ENCODE data around the gene SLC24A4.
"Not testable (repeated sequence)": the region's sequence is repeated elsewhere in the genome, so short reads cannot be mapped to it uniquely, and the experiment has no call there.

SLC24A4 gene

DNA sequence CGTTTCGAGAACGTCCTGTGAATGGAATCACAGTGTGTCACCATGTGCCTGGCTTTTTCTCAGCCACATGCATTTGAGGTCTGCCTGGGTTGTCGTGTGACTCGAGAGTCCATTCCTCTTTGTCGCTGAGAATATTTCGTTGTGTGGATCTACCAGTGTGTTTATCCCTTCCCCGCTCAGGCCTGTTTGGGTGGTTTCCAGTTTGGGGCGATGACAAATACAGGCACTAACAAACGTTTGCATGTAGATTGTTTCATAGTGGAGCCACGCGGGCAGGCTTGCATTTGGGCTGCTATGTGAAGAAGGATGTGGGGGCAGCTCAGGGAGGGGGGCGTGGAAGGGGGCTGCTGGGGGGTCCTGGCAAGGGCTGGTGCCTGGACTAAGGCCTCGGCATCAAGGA is 204.8 kb downstream of the SLC24A4 start:
- no peak for DNase-seq

DNA sequence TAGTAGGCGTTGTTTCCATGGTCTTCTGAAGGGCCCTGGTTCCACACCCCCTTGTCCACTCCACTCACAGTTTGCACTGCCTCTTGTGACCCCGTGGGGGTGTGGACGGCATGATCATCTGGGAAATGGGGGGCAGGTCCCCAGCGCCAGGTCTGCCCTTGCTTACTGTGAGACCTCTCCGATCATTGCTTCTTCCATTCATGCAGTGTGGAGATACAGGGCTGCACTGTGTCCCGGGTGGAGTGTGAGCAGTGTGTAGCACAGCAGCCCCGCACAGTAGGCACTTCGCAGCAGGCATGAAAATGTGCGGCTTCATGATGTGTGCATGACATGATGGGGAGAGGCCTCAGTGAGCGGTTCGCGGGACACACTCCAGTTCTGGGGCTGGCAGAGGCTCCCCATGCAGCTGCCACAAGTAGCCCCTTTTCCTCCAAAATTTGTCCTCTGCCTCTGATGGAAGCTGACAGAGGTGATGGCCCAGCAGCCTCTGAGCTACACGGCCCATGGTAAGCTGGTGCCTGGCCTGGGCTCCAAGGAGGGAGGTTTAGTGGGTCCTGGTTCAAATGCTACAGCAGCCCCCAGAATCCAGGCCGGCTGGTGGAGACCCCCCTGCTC is 205.6 kb downstream of the SLC24A4 start:
- no peak for DNase-seq

DNA sequence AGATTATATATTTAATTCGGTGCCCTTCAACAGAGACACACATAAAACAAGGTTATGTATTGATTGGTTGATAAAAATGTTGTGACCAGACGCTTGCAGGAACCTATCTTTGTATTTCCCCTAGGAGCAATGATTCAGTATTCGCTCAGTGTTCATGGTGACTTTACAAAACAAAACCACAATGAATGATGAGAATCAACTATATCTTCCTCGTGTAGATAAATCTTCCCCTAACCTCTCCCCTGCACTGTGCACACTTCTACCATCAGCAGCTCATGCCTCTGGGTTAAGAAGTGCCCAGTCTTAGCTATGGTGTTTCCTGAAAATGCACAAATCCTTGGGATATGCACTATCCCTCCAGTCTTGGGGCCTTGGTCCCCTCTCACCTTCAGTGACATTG is 206.9 kb downstream of the SLC24A4 start:
- no peak for DNase-seq

DNA sequence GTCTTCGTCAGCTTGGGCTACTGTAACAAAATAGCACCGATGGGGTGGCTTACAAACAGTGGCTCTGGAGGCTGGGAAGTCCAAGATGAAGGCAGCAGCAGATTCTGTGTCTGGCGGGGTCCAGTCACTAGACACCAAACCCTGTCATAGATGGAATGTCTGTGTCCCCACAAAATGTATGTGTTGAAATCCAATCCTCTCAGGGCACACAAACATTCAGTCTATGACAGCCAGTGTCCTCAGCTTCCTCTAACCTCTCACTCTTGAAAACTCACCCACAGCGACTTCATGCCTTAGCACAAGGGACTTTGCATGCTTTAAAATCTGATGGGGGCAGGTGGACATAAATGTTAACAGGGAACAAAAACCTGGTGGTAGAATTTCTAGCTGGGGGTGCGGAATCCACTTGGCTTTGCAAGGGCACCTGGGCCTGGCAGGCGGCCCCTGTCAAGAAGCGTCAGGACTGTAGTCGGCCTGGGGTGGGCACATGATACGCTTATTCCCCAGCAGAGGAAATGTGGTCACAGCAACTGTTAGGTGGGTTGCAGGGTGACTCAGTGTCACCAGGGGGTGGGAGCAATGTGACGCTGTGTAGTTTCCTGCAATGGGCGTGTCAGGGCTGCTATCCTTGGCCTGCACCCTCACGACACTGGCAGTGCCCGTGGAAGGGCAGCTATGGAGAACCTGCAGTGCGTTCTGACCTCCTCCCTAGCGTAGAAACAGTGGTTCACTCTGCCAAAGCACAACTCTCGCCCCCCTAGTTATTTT is 208.3 kb downstream of the SLC24A4 start:
- peak; percentile 52 for DNase-seq

DNA sequence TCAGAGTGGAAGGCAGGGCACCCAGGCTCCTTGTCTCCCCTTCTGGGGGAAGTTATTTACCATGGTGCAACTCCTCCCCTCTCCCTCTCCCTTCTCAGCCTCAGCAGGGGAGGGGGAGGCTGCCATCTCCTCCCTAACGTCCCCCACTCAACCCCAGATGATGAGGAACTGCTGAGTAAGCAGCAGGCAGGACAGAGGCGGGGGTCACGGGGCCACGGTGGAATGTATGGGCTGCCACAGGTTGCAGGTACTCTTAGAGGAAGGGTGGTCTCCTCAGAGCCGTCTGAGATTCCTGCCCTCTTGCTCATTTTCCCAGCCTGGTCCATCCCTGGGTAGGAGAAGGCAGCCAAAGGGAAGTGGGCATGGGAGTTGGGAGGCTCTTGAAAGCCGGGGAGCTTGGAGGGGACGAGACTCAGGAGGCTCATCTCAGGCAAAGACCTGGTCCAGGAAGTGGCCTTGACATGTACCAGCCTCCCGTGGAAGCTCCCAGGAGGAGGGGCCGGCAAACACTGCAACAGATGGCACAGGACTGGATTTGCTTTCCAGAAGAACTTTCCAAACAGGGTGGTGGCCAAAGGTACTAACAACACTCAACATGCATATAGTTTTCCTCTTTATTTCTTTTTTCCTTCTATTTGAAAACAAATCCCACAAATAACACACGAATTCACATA is 209.7 kb downstream of the SLC24A4 start:
- DNase-seq, result no peak

DNA sequence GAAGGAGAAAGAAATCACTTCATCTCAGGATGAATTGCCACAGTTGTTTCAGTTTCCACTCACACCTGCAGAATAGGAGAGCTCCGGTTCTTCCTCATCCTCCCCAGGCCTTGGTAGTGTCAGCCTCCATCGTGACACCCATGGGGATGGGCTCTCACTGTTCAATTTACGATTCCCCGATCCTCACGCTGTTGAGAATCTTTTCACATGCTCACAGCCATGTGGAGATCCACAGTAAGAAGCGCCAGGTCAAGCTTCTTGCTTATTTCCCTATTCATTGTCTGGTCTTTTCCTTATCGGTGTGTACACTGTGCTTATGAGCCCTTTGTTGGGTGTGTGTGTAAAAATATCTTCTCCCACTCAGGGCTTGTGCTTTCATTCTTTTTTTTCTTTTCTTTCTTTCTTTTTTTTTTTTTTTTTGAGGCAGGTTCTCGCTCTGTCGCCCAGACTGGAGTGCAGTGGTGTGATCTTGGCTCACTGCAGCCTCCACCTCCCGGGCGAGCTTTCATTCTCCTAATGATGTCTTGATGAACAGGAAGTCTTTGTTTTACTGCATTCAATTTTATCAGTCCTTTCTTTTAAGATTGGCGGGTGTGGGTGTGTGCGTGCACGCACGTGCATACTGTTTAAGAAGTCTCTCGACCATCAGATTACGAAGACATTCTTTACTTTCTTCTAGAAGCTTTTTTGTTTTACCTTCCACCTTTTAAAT is 212.1 kb downstream of the SLC24A4 start:
- DNase-seq, result no peak

DNA sequence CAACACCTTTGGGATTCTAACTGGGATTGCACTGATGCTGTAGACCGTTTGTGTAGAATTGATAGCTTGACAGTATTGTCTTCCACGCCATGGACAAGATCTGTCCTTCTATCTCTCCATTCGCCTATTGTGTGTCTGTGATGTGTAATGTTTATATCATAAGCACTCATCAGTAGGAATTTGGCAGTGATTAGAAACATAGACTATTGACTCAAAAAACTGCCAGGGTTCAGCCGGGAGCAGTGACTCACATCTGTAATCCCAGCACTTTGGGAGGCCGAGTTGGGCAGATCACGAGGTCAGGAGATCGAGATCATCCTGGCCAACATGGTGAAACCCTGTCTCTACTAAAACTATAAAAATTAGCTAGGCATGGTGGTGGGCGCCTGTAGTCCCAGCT is 213.3 kb downstream of the SLC24A4 start:
- DNase-seq, result not testable (repeated sequence)

DNA sequence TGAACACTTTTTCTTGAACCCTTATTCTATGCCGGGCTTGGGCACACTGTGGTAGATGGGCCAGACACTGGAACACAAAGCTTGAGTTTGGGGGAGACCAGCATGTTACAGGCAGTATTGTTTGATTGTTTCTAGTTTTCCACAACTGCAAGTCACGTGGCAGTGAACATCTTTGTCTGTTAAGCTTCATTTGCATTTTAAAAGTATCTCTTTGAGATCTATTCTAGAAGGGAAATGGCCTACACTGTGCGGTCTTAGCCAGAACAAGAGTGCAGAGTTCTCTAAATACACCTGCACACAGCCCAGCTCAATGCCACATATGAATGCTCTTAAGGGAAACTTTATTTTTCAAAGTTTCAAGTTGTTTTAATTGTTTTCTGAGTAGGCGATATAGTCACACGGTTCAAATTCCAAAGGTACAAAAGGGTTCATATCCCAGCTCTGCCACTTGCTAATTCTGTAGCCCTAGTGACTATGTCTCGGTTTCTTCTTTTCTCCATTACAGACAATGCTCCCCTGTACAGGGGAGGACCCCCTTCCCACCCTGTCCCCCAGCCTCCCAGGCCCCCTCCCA is 215.5 kb downstream of the SLC24A4 start:
- no peak for DNase-seq

DNA sequence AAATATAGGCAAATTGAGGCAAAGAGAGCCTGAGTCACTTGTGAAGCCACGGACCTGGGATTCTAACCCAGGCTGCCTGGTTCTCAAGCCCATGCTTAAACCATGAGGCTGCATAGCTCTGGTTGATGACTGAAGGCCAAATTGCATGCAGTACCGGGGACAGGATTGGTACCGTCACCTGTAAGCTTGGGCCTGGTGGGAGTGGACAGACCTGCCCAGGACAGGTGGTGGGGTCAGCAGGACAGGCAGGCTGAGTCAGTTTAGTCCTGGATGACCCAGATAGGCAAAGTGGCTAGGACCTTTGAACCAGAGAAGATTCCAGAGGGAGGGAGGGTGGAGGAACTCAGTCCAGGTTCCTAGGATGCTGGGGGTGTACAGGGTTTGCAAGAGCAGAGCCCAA is 216.5 kb downstream of the SLC24A4 start:
- DNase-seq, result no peak

DNA sequence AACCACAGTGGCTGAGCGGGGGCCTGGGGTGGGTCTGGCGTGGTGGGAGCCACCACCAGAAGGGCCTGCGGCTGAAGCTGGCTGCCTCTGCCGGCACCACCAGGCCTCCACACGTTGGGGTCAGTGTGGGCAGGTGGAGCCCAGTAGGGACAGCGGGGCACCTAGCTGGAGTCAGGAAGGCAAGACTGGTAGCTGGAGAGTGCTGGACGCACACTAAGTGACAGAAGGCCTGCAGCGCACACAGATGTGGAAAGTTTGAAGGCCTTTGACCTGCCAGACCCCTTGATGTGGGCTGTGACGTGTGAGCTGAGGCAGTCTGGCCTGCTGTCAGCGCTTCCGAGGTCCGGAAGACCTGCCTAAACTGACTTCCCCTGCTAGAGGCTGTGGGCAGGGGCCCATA is 216.9 kb downstream of the SLC24A4 start:
- no peak for DNase-seq

DNA sequence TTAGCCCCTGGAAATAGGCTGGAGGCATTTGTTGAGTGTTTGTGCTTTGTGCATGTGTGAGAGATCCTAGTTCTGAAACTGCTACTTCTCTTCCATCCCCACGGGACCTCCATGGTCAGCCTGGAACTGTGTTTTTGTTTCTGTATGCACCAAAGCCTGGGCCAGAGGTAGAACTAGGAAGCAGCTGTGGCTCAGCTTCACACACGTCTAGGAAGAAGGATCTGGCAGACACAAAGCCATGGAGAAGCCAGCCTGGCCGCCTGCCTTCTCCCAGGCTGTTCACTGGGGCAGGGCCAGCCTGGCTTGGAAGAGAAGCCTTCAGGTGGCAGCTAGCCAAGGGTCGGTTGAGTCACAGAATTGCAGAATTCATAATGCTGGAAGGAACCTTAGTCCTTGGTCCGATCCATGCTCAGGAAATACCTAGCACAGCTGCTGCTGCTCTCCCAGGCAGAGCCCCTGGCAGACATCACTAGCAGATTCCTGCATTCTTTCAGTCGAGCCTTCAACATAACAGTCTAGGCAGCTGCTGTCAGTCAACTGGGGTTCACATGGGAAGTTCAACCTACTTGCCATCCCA is 217.6 kb downstream of the SLC24A4 start:
- no peak for DNase-seq

DNA sequence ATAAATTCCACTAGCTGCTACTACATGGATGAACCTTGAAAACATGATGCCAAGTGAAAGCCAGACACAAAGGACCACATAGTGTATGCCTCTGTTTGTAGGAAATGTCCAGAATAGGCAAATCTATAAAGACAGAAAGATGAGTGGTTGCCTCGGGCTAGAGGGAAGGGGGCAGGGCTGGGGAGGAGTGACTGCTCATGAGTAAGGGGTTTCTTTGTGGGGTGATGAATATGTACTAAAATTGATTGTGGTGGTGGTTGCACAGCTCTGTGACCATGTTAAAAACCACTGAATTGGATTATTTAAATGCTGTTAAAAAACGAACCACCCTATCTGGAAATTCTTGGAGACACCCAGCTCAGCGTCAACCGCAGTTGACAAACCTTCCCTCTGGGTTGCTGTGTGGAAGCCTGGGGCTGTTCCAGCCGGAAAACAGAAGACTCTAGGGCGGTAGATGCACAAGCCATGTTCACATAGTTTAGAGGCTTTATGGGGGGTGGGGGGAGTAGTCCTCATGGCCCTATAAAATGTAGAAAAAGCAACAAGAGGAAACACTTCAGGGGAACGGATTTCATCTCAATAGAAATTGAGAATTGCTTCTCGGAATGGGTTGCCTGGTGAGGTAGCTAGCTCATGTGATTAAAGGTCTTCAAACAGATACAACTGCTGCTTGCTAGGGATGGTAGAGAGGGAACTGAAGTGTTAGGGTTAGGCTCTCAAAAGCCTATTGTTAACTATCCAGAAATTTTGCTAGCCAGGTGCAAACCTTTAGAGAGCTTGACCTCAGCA is 220.0 kb downstream of the SLC24A4 start:
- no peak for DNase-seq

DNA sequence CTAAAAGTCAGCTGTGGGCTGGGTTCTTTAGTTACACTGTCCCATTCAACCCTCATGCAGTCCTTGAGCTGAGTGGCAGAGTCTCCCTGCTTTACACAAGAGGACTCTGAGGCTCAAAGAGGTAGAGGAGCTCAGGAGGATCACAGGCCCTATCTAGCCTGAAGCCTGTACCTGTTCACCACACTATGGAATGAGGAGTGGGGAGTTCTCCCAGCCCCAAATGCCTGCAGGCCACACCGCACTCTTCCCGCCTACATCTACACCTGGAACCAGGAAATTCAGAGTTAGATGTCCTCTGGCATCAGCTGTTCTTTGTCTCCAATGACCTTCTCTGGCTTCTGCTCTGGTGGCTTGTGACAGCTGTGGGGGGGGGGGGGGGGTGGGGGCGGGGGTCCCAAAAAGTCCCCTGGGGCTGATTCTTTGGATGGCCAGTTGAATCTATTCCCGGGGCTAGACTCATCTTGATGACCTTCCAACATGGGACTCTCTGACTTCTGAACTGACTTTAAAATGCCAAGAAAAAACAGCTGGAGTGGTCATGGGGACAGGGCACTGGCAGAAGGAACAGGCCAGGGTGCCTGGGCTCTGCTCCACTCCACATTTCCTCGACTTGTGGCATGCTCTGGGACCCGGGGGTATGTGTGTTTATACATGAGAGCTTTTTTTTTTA is 221.2 kb downstream of the SLC24A4 start:
- DNase-seq, result no peak

DNA sequence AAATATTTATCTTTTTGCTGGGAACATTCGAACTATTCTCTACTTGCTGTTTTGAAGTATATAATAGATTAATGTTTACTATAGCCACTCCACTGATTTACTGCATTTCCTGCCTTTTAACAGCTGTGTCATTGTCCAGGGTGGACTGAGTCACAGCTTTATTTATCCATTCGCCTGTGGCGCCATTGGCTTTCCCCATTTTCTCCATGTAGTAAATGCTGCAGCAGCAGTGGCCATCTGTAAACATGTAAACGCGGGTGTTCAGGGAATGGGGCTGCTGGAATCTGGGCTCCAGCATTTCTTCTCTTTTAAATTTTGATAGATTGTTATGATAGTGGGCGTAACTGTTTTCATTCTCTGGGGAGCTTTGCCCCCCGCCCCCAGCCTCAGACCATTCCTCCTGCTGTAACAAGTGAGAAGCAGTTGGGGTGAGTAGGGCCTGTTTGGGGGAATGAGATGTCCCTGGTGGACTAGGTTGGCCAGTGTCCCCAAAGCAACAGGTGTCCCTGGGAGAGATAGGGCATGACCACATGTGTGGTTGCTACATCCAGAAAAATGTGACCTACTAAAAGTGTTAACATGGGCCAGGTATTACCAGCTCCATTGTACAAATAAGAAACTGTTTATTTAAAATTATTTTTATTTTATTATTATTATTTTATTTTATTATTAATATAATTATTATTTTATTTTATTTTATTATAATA is 223.5 kb downstream of the SLC24A4 start:
- no peak for DNase-seq

DNA sequence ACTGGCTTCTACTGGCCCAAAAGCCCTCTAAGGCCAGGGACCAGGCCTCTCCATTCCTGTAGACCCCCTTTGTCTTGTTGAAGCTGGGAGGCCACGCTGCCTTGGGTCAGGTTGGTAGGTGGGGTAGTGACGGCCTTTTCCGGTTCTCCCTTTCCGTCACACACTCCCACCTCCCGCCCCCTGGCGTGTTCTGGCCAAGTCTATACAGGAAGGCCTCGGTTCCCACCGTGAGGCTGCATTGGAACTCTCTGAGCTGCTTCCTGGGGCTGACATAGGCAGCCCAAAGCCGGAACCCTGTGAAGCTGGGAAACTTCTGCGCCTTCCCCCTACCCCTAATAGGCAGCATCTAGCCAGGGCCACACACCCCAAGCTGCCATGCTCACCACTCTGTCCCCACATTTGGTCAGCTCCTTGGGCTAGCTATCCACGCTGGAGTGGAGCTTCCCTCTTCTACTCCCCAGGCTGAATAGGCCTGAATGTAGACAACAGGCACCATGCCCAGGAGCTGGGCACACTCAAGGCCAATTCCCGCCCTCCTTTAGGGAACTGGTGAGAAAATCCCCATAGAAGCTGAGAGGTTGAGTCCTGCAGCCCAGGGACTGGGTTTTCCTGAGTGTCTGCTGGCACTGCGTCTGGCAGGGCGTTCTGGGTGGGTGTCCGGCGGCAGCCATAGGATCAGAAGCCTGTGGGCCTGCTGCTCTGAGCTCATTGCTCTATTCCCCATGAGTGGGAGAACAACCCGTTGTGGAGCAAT is 226.3 kb downstream of the SLC24A4 start:
- no peak for DNase-seq

DNA sequence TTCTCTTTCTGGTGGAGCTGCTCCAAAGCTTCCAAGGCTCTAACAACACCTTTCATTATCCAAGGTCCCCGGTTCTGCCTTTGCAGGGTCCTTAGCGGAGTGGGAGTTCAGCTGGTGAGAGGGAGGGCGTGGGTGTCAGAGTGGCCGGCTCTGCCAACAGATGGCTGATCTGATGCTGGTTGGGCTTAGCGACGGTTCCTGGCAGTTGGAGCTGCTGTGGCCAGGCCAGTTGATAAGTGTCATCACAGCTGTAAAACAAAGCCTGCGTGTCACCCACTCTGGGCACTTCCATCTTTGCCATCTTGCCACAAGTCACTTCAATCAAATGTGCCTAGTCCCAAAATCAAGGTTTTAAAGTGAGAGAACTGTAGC is 226.9 kb downstream of the SLC24A4 start:
- DNase-seq, result no peak
